Hepatocyte (in vitro differentiated cells): ENCODE data around the gene PCDHGC3.

Experiments used
- EZH2phosphoT487 ChIP-seq: fragments of 200-600 bp; sonication (generic); IDR thresholded peaks from one replicate; pipeline ENCODE4 v1.6.1; 2018; ENCODE audit warnings: antibody characterized with exemption, mild to moderate bottlenecking, low read depth, moderate library complexity; ENCODE audit not compliant: unreplicated experiment, severe bottlenecking
- TF ChIP-seq, protein P1 (sequence below): fragments of 200-600 bp; sonication (generic); IDR thresholded peaks from 2 replicates; pipeline ENCODE4 v1.5.1; 2016; ENCODE audit warnings: antibody characterized with exemption, mild to moderate bottlenecking; ENCODE audit not compliant: poor library complexity

DNA sequence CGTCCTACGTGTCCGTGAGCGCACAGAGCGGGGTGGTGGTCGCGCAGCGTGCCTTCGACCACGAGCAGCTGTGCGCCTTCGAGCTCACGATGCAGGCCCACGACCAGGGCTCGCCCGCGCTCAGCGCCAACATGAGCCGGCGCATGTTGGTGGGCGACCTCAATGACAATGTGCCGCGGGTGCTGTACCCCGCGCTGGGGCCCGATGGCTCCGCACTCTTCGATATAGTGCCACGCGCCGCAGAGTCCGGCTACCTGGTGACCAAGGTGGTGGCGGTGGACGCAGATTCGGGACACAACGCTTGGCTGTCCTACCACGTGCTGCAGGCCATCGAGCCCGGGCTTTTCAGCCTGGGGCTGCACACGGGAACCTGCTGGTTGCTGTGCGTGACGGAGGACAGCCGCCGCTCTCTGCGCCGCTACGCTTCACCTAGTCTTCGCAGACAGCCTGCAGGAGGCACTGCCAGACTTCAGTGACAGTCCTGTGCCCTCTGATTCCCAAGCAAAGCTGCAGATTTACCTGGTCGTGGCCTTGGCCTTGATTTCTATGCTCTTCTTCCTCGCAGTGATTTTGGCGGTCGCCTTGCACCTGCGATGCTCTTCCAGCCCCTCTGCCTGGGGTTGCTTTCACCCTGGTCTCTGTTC is 47.9 kb upstream of the PCDHGC3 start:
- TF ChIP-seq, protein P1, sequence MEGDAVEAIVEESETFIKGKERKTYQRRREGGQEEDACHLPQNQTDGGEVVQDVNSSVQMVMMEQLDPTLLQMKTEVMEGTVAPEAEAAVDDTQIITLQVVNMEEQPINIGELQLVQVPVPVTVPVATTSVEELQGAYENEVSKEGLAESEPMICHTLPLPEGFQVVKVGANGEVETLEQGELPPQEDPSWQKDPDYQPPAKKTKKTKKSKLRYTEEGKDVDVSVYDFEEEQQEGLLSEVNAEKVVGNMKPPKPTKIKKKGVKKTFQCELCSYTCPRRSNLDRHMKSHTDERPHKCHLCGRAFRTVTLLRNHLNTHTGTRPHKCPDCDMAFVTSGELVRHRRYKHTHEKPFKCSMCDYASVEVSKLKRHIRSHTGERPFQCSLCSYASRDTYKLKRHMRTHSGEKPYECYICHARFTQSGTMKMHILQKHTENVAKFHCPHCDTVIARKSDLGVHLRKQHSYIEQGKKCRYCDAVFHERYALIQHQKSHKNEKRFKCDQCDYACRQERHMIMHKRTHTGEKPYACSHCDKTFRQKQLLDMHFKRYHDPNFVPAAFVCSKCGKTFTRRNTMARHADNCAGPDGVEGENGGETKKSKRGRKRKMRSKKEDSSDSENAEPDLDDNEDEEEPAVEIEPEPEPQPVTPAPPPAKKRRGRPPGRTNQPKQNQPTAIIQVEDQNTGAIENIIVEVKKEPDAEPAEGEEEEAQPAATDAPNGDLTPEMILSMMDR = no peak
- no peak for TF ChIP-seq EZH2phosphoT487
